GM19099 (cell line): Measurements from ENCODE around the gene PLIN5.

Source experiments
- POLR2A ChIP-seq: IDR thresholded peaks from 3 replicates; pipeline ENCODE4 v1.6.1; 2011; ENCODE audit warnings: low read depth; ENCODE audit not compliant: insufficient read length; ENCODE audit errors: extremely low read depth

Gene PLIN5

GRCh38 chr19:4556597-4557127, 21.6 kb upstream of the PLIN5 start:
- TF ChIP-seq POLR2A = no peak

DNA sequence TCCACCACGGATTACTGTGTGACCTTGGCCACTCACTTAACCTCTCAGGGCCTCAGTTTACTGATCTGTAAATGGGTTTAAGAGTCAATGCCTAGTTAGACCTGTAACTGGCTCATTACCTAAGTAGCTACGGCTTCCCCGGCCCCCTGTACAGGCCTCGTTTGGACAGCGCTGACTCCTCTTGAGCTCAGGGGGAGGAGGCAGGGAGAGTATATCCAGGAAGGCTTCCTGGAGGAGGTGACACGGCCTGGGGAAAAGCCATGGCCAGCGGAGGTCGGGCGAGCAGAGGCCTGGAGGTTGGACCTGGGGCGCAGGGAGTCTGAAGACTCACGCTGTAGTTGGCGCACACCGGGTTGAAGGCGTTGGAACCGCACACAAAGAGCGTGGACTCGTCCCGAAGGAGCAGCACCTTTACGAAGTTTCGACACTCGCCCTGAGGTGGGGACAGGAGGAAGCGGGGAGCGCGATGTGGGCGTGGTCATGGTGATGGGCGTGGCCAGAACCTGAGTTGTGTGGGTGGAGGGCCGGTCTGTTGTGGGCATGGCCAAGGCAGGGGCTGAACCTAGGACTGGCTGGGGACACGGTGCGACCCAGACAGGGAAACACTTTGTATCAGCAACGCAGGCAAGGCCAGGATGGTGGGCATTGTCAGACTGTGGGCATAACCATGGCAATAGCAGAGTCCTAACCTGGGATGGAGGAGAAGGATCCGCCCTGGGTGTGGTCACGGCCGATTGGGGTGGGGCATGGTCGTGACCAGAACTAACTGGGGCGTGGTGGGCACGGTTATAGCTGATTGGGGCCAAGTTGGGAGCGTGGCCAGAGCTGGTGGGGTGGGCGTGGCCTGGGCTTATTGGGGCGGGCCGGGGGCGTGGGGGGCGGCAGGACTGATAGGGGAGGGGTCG, 20.9 kb upstream of the PLIN5 start:
- TF ChIP-seq POLR2A = no peak

GRCh38 chr19:4554717-4555116, 19.7 kb upstream of the PLIN5 start:
- TF ChIP-seq POLR2A = no peak

DNA sequence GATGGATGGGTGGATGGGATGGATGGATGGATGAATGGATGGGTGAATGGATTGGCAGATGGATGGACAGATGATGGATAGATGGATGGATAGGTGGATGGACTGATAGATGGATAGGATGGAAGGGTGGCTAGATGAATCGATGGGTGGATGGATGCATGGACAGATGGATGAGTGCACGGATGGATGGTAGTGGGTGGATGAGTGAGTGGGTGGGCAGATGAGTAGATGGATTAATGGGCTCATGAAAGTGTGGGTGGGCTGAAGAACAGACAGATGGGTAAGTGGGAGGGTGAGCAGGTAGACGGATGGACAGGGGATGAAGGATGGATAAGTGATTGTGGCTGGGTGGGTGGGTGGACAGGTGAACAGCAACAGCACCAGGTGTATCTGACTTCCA, 18.8 kb upstream of the PLIN5 start:
- TF ChIP-seq POLR2A = no peak

DNA sequence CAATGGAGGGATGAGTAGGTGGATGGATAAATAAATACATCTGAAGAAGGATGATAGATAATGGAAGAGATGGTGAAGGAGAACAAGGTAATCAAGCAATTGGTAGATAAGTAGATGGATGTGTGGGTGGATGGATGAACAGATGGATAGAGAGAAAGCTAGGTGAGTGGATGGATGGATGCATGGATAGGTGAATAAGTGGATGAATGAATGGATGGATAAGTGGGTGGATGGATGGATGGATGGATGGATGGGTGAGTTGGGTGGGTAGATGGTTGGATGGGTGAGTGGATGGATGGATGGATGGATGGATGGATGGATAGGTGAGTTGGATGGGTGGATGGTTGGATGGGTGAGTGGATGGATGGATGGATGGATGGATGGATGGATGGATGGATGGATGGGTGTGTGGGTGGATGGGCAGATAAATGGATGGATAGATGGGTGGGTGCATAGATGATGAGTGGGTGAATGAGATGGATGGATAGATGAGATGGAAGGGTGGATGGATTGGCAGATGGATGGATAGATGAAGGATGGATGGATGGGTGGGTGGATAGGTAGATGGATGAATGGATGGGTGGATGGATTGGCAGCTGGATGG, 18.2 kb upstream of the PLIN5 start:
- TF ChIP-seq POLR2A = no peak

DNA sequence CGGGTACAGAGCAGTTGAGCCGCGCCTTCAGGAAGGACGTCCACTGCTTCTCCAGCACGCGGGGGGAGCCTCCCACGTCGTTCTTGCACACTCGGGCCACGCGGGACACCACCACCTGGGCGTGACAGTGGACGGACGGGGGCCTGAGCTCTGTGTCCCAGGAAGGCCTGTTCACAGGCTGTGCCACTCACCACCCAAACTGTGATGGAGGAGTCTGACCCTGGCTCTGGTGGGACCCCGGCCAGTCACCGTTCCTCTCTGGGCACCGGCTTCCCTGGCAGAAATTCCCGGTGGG, 17.4 kb upstream of the PLIN5 start:
- TF ChIP-seq POLR2A = no peak

- TF ChIP-seq POLR2A = no peak
Measured at GRCh38 chr19:4550479-4551050, 15.5 kb upstream of the PLIN5 start.

DNA sequence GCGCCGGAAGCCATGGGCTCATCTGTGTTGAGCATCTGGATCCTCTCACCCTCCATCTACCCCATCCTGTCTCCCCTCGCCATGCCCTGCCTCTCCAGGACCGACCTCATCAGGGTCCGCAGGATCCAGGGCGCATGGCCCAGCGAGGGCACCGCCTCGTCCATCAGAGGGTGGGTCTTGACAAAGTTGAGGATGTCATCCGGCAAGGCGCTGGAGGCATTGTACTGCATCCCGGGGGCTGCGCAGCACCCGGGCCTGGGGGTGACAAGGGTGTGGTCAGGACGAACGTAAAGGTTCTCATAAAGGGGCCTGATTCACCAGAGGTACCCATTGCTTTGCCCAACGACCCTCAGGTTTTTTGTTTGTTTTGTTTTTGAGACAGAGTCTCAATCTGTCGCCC, 15.0 kb upstream of the PLIN5 start:
- no peak for TF ChIP-seq POLR2A

GRCh38 chr19:4548238-4548584, 13.2 kb upstream of the PLIN5 start:
- TF ChIP-seq POLR2A = no peak

- no peak for TF ChIP-seq POLR2A
Measured at GRCh38 chr19:4547303-4548237, 12.5 kb upstream of the PLIN5 start.

- no peak for TF ChIP-seq POLR2A
Measured at GRCh38 chr19:4543842-4544647, 9.0 kb upstream of the PLIN5 start.

GRCh38 chr19:4542896-4543841, 8.1 kb upstream of the PLIN5 start:
- TF ChIP-seq POLR2A = no peak
